ENCODE data around the gene CEP89. TPM values are rescaled to one million over a fixed set of nuclear protein-coding genes. Genes with fewer than 3 reads are reported as not detected.

The CEP89 gene
- polyA plus RNA-seq, 1 donor (not counting 4 experiments of a cell fraction or from before 2014, with no cell fraction given) = 11.2 TPM

- no peak overlapping the region for H3K4me2 ChIP-seq (ENCODE audit: control insufficient read depth, extremely low read depth, insufficient read depth, low read depth, low read length)
- no peaks in the 10 kb centered on the region for H3K9me1 ChIP-seq (ENCODE audit: control insufficient read depth, extremely low read depth, insufficient read depth, low read length)
- no peak overlapping the region for H3K27ac ChIP-seq (ENCODE audit: control insufficient read depth, insufficient read depth, low read length)
- FAIRE-seq = peak; percentile 64
- no peaks in the 10 kb centered on the region for H3K9me3 ChIP-seq (ENCODE audit: control insufficient read depth, low read depth, low read length)
- no peak overlapping the region for H3K4me3 ChIP-seq (ENCODE audit: control insufficient read depth in 2 of 3, extremely low read depth in 1 of 3, insufficient read depth in 2 of 3, low read depth in 1 of 3, low read length in 3 of 3)
- peaks cover 3% of the 10 kb centered on the region for H3K4me1 ChIP-seq (ENCODE audit: control insufficient read depth, extremely low read depth, insufficient read depth, low read length)
- DNase-seq (ENCODE audit: low read depth, low spot score) = peak; percentile 11
- dilution Hi-C loops (cut with MboI; ENCODE audit: extremely low pct_ligation_motif_present, low sequenced_read_pairs) = no loop called here
- H3K79me2 ChIP-seq (ENCODE audit: control insufficient read depth, insufficient read depth, low read length) = no peaks in the 10 kb centered on the region
- H2AFZ ChIP-seq (ENCODE audit: control insufficient read depth, low read length) = no peak overlapping the region
- no peaks in the 10 kb centered on the region for H3K27me3 ChIP-seq (ENCODE audit: control insufficient read depth, extremely low read depth, insufficient read depth, low read length)
- H4K20me1 ChIP-seq (ENCODE audit: control insufficient read depth, extremely low read depth, insufficient read depth, low read length) = no peaks in the 10 kb centered on the region
- peaks cover 0 to 2% of the 10 kb centered on the region in 2 experiments for H3K36me3 ChIP-seq (ENCODE audit: control insufficient read depth in 2 of 2, extremely low read depth in 1 of 2, insufficient read depth in 2 of 2, low read length in 2 of 2)
- H3K9ac ChIP-seq (ENCODE audit: control insufficient read depth, extremely low read depth, insufficient read depth, low read length) = no peak overlapping the region
- TF ChIP-seq CTCF (optimal IDR thresholded peaks at IDR 0.05 in 1 of 3, IDR thresholded peaks at IDR 0.05 in 1 of 3, conservative IDR thresholded peaks at IDR 0.05 in 1 of 3; ENCODE audit: extremely low read depth in 1 of 3, insufficient read depth in 2 of 3, low read length in 3 of 3) (no peak), EZH2 (IDR thresholded peaks at IDR 0.05; ENCODE audit: low read length) (no peak)
These were observed 63.0 kb downstream of the CEP89 start for GRCh38 chr19:32908641-32909190.

- Histone ChIP-seq H4K20me1 (ENCODE audit: control insufficient read depth, extremely low read depth, insufficient read depth, low read length) (no peaks in the 10 kb centered on the region), H2AFZ (ENCODE audit: control insufficient read depth, low read length) (no peak overlapping the region), H3K4me1 (ENCODE audit: control insufficient read depth, extremely low read depth, insufficient read depth, low read length) (no peaks in the 10 kb centered on the region), H3K27ac (ENCODE audit: control insufficient read depth, insufficient read depth, low read length) (no peak overlapping the region), H3K4me3 (ENCODE audit: control insufficient read depth in 2 of 3, extremely low read depth in 1 of 3, insufficient read depth in 2 of 3, low read depth in 1 of 3, low read length in 3 of 3) (no peak overlapping the region), H3K79me2 (ENCODE audit: control insufficient read depth, insufficient read depth, low read length) (no peaks in the 10 kb centered on the region), H3K4me2 (ENCODE audit: control insufficient read depth, extremely low read depth, insufficient read depth, low read depth, low read length) (no peak overlapping the region), H3K9ac (ENCODE audit: control insufficient read depth, extremely low read depth, insufficient read depth, low read length) (no peak overlapping the region), H3K27me3 (ENCODE audit: control insufficient read depth, extremely low read depth, insufficient read depth, low read length) (no peaks in the 10 kb centered on the region), H3K36me3 (ENCODE audit: control insufficient read depth in 2 of 2, extremely low read depth in 1 of 2, insufficient read depth in 2 of 2, low read length in 2 of 2) (no peaks in the 10 kb centered on the region), H3K9me3 (ENCODE audit: control insufficient read depth, low read depth, low read length) (no peaks in the 10 kb centered on the region), H3K9me1 (ENCODE audit: control insufficient read depth, extremely low read depth, insufficient read depth, low read length) (no peaks in the 10 kb centered on the region)
- DNase-seq (ENCODE audit: low read depth, low spot score) (no peak), FAIRE-seq (no peak)
- dilution Hi-C loops (cut with MboI; ENCODE audit: extremely low pct_ligation_motif_present, low sequenced_read_pairs) = no loop called here
- no peak for TF ChIP-seq CTCF (optimal IDR thresholded peaks at IDR 0.05 in 1 of 3, IDR thresholded peaks at IDR 0.05 in 1 of 3, conservative IDR thresholded peaks at IDR 0.05 in 1 of 3; ENCODE audit: extremely low read depth in 1 of 3, insufficient read depth in 2 of 3, low read length in 3 of 3)
- no peak for TF ChIP-seq EZH2 (IDR thresholded peaks at IDR 0.05; ENCODE audit: low read length)
These were observed 69.3 kb downstream of the CEP89 start for GRCh38 chr19:32902448-32902847.
